Activated CD8-positive, alpha-beta memory T cell treated with anti-CD3 and anti-CD28 coated beads, Interleukin-2, amount 50 U/mL, for 4 hours (primary cell): ENCODE results near the gene BTBD9.
"Not testable (repeated sequence)": the region's sequence is repeated elsewhere in the genome, so short reads cannot be mapped to it uniquely, and the experiment has no call there.

ENCODE experiments used
- DNase-seq: peaks from one replicate; pipeline ENCODE4 v3.0.0-alpha.2; 2020

Gene BTBD9

DNA sequence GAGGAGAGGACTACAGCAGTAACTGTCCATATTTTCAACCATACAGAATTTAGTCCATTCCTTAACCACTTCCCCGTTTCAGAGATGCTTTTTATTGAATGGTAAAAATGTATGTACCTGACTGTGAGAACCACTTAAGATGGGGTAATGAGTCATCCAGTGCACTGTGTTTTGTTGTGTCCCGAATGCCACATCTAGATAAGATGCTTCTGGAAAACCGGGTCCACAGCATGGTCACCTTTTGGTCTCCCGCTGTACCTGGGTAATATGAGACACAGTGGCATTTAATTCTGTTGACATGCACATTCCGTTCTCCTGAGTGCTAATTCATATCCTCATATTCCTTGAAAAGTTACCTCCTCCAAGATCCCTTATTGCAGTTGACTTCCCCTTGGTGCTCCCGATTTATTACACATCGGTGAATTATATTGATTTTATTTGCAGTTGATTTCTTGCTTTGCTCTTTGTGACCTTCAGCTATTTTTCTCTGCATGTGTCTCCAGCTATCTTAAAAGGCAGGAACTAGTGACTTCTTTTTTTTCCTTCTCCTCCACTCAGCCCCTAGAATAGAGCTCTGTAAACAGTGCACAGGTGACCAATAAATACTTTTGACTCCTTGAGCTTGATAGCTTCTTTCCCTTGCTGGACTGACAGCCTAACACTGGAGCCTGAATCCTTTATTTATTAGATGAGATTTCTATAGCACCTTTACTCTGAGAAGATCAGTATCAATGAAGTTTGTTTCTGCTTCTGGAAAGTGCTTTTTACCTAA is 505.6 kb downstream of the BTBD9 start:
- no peak for DNase-seq

DNA sequence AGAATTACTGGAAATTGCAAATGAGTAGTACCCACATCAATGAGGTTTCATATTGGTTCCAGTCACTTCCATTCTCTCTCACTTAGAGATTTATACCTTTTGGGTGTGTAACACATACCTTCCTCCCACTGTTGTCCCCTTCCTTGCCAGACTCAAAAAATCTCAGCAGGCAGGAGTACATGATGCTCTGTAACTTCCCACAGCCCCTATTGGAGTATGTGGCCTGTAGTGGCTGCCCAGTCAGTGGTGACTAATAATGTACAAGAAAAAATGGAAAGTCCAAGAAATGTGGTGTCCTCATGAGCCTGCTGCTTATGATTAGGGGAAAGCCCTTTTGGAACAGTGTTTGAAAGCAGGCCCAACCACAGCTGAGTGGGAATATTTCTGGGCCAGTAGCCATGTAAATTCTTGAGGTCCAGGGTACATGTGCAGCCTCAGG is 508.2 kb downstream of the BTBD9 start:
- DNase-seq = no peak

DNA sequence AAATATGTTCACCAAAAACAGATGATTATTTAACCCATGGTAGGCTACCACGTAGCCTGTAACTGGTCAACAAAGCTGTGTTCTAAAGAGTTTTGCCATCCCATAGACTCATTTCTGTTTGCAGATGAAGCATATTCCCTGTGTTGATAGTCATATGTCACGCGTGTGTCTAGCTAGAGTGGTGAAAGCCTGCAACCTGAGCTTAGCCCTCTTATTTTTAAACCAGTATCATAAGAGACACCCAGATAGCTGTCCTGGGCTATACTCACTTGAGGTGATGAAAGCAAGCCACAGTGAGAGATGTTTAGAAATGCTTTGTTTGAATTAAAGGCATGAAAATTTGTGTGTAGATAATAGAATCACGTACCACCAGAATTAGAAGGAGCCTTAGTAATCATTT is 512.4 kb downstream of the BTBD9 start:
- DNase-seq = no peak

DNA sequence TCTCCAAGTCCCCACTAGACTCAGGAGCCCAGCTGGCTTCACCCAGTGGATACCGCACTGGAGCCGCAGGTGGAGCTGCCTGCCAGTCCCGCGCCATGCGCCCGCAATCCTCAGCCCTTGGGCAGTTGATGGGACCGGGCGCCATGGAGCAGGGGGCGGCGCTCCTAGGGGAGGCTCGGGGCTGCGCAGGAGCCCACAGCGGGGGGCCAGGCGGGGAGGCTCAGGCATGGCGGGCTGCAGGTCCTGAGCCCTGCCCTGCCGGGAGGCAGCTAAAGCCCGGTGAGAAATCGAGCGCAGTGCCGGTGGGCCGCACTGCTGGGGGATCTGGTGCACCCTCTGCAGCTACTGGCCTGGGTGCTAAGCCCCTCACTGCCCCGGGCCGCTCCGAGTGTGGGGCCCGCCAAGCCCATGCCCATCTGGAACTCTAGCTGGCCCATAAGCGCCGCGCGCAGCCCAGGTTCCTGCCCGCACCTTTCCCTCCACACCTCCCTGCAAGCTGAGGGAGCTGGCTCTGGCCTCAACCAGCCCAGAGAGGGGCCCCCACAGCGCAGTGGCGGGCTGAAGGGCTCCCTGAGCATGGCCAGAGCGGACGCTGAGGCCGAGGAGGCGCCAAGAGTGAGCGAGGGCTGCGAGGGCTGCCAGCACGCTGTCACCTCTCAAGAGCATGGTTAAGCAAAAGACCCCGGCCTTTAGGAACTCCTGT is 515.4 kb downstream of the BTBD9 start:
- not testable (repeated sequence) for DNase-seq

DNA sequence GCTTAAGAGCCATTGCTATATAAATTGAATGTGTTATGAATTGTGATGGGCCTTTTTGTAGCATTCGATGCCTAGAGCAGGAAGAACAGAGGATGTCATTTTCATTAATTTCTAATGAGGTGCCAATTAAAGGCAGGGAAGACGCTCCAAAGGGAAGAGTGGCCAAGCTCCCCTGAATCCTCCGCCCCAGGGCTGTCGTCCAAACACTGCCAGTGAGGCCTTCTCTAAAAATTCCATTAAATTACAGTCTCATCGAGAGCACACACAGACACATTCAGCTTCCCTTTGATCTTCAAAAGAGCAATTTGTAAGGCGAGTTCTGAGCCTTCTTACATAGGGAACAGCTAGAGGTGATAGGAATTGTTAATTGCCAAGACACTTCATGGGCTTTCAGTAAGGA is 520.2 kb downstream of the BTBD9 start:
- no peak for DNase-seq

DNA sequence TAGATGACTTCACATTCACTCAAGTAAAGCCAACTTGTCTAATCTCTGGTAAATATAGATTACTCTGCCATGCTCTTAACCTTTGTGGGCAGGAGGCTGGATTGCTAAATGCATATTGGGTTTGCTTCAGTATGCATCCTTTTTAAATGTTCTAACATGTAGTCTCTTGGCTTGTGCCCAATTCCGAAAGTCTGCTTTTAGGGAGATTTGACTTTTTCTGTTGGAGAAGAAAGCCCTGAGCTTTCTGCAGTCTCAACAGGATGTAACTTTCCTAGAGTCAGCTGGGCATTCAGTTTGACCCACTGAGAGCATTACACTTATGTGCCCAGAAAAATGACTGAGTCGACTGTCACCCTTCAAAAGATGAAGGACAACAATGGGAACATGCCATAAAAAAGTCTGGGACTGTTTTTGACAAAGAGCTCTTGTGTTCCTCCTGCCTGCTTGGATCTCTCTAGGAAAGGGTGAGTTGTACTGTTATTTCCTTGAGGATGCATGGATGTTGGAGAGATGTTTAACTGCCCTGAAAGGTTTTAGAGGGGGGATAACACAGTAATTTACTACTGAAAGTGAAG is 520.9 kb downstream of the BTBD9 start:
- no peak for DNase-seq
